ENCODE data around the gene HSPBP1.

HSPBP1 gene

GRCh38 chr19:55304279-55304978 is 24.5 kb upstream of the HSPBP1 start:
- H3K4me3 ChIP-seq (ENCODE audit: extremely low read depth, insufficient read depth, low read length, poor library complexity, severe bottlenecking) = no peak overlapping the region
- no peaks in the 10 kb centered on the region for H3K9me3 ChIP-seq (ENCODE audit: control insufficient read depth, low read length)
- H3K36me3 ChIP-seq (ENCODE audit: control insufficient read depth, insufficient read depth, low read length) = peaks cover 67% of the 10 kb centered on the region
- WGBS, 2 experiments (ENCODE audit: insufficient coverage in 2 of 2) = 94 to 95% methylated on average over 25 to 35 of the region's 39 CpGs
- no peak overlapping the region for H3K27ac ChIP-seq (ENCODE audit: low read depth, low read length, severe bottlenecking)
- H3K4me1 ChIP-seq (ENCODE audit: control insufficient read depth, insufficient read depth, low read length, poor library complexity, severe bottlenecking) = no peaks in the 10 kb centered on the region

GRCh38 chr19:55303477-55303876 is 23.6 kb upstream of the HSPBP1 start:
- no peak overlapping the region for H3K27ac ChIP-seq (ENCODE audit: low read depth, low read length, severe bottlenecking)
- H3K36me3 ChIP-seq (ENCODE audit: control insufficient read depth, insufficient read depth, low read length) = peaks cover 63% of the 10 kb centered on the region
- WGBS, 2 experiments (ENCODE audit: insufficient coverage in 2 of 2) = 95% methylated on average over 11 of the region's 11 CpGs

GRCh38 chr19:55302318-55302703 is 22.4 kb upstream of the HSPBP1 start:
- H3K4me1 ChIP-seq (ENCODE audit: control insufficient read depth, insufficient read depth, low read length, poor library complexity, severe bottlenecking) = no peaks in the 10 kb centered on the region
- H3K27ac ChIP-seq (ENCODE audit: low read depth, low read length, severe bottlenecking) = no peak overlapping the region
- peaks cover 64% of the 10 kb centered on the region for H3K36me3 ChIP-seq (ENCODE audit: control insufficient read depth, insufficient read depth, low read length)
- no peak overlapping the region for H3K4me3 ChIP-seq (ENCODE audit: extremely low read depth, insufficient read depth, low read length, poor library complexity, severe bottlenecking)
- 92 to 95% methylated on average over 5 to 10 of the region's 12 CpGs for WGBS, 2 experiments (ENCODE audit: insufficient coverage in 2 of 2)
- H3K9me3 ChIP-seq (ENCODE audit: control insufficient read depth, low read length) = no peaks in the 10 kb centered on the region

More at GRCh38 chr19:55303477-55303876, 23.6 kb upstream of the HSPBP1 start:
- no peak overlapping the region for H3K4me3 ChIP-seq (ENCODE audit: extremely low read depth, insufficient read depth, low read length, poor library complexity, severe bottlenecking)
- H3K4me1 ChIP-seq (ENCODE audit: control insufficient read depth, insufficient read depth, low read length, poor library complexity, severe bottlenecking) = no peaks in the 10 kb centered on the region
- H3K9me3 ChIP-seq (ENCODE audit: control insufficient read depth, low read length) = no peaks in the 10 kb centered on the region

- Histone ChIP-seq H3K4me3 (ENCODE audit: extremely low read depth, insufficient read depth, low read length, poor library complexity, severe bottlenecking) (no peak overlapping the region), H3K4me1 (ENCODE audit: control insufficient read depth, insufficient read depth, low read length, poor library complexity, severe bottlenecking) (no peaks in the 10 kb centered on the region), H3K9me3 (ENCODE audit: control insufficient read depth, low read length) (no peaks in the 10 kb centered on the region), H3K36me3 (ENCODE audit: control insufficient read depth, insufficient read depth, low read length) (peaks cover 60% of the 10 kb centered on the region), H3K27ac (ENCODE audit: low read depth, low read length, severe bottlenecking) (no peak overlapping the region)
- 22 to 40% methylated on average over 19 to 23 of the region's 42 CpGs for WGBS, 2 experiments (ENCODE audit: insufficient coverage in 2 of 2)
These were observed 21.8 kb upstream of the HSPBP1 start for GRCh38 chr19:55301459-55302317.

GRCh38 chr19:55300886-55301458 is 21.1 kb upstream of the HSPBP1 start:
- no peak overlapping the region for H3K4me3 ChIP-seq (ENCODE audit: extremely low read depth, insufficient read depth, low read length, poor library complexity, severe bottlenecking)
- peaks cover 57% of the 10 kb centered on the region for H3K36me3 ChIP-seq (ENCODE audit: control insufficient read depth, insufficient read depth, low read length)
- H3K4me1 ChIP-seq (ENCODE audit: control insufficient read depth, insufficient read depth, low read length, poor library complexity, severe bottlenecking) = no peaks in the 10 kb centered on the region
- H3K9me3 ChIP-seq (ENCODE audit: control insufficient read depth, low read length) = no peaks in the 10 kb centered on the region
- H3K27ac ChIP-seq (ENCODE audit: low read depth, low read length, severe bottlenecking) = no peak overlapping the region
- 86 to 87% methylated on average over 14 to 15 of the region's 15 CpGs for WGBS, 2 experiments (ENCODE audit: insufficient coverage in 2 of 2)

- H3K4me3 ChIP-seq (ENCODE audit: extremely low read depth, insufficient read depth, low read length, poor library complexity, severe bottlenecking) = no peak overlapping the region
- H3K9me3 ChIP-seq (ENCODE audit: control insufficient read depth, low read length) = no peaks in the 10 kb centered on the region
- WGBS, 2 experiments (ENCODE audit: insufficient coverage in 2 of 2) = 92 to 94% methylated on average over 7 to 10 of the region's 10 CpGs
- no peaks in the 10 kb centered on the region for H3K4me1 ChIP-seq (ENCODE audit: control insufficient read depth, insufficient read depth, low read length, poor library complexity, severe bottlenecking)
- H3K36me3 ChIP-seq (ENCODE audit: control insufficient read depth, insufficient read depth, low read length) = peaks cover 57% of the 10 kb centered on the region
- H3K27ac ChIP-seq (ENCODE audit: low read depth, low read length, severe bottlenecking) = no peak overlapping the region
These were observed 20.1 kb upstream of the HSPBP1 start for GRCh38 chr19:55299991-55300390.

- peaks cover 44% of the 10 kb centered on the region for H3K36me3 ChIP-seq (ENCODE audit: control insufficient read depth, insufficient read depth, low read length)
- no peak overlapping the region for H3K27ac ChIP-seq (ENCODE audit: low read depth, low read length, severe bottlenecking)
- H3K9me3 ChIP-seq (ENCODE audit: control insufficient read depth, low read length) = no peaks in the 10 kb centered on the region
- no peak overlapping the region for H3K4me3 ChIP-seq (ENCODE audit: extremely low read depth, insufficient read depth, low read length, poor library complexity, severe bottlenecking)
- 91 to 96% methylated on average over 7 to 10 of the region's 10 CpGs for WGBS, 2 experiments (ENCODE audit: insufficient coverage in 2 of 2)
- H3K4me1 ChIP-seq (ENCODE audit: control insufficient read depth, insufficient read depth, low read length, poor library complexity, severe bottlenecking) = no peaks in the 10 kb centered on the region
These were observed 17.4 kb upstream of the HSPBP1 start for GRCh38 chr19:55297267-55297666.

- Histone ChIP-seq H3K4me1 (ENCODE audit: control insufficient read depth, insufficient read depth, low read length, poor library complexity, severe bottlenecking) (peaks cover 10% of the 10 kb centered on the region), H3K9me3 (ENCODE audit: control insufficient read depth, low read length) (no peaks in the 10 kb centered on the region), H3K27ac (ENCODE audit: low read depth, low read length, severe bottlenecking) (no peak overlapping the region), H3K36me3 (ENCODE audit: control insufficient read depth, insufficient read depth, low read length) (peaks cover 55% of the 10 kb centered on the region), H3K4me3 (ENCODE audit: extremely low read depth, insufficient read depth, low read length, poor library complexity, severe bottlenecking) (no peak overlapping the region)
- 97 to 100% methylated on average over 1 to 6 of the region's 9 CpGs for WGBS, 2 experiments (ENCODE audit: insufficient coverage in 2 of 2)
These were observed 9.3 kb upstream of the HSPBP1 start for GRCh38 chr19:55289117-55289796.

GRCh38 chr19:55287361-55288079 is 7.6 kb upstream of the HSPBP1 start:
- Histone ChIP-seq H3K4me3 (ENCODE audit: extremely low read depth, insufficient read depth, low read length, poor library complexity, severe bottlenecking) (no peak overlapping the region), H3K4me1 (ENCODE audit: control insufficient read depth, insufficient read depth, low read length, poor library complexity, severe bottlenecking) (peaks cover 10% of the 10 kb centered on the region), H3K9me3 (ENCODE audit: control insufficient read depth, low read length) (no peaks in the 10 kb centered on the region), H3K27ac (ENCODE audit: low read depth, low read length, severe bottlenecking) (no peak overlapping the region), H3K36me3 (ENCODE audit: control insufficient read depth, insufficient read depth, low read length) (peaks cover 46% of the 10 kb centered on the region)
- WGBS, 2 experiments (ENCODE audit: insufficient coverage in 2 of 2) = 95 to 97% methylated on average over 13 to 18 of the region's 21 CpGs

Measured in mesodermal cell (in vitro differentiated cells).